HK-2 (cell line): ENCODE data around the gene KIAA1217.

Experiments used
- DNase-seq: peaks from one replicate; pipeline ENCODE4 v3.0.0-alpha.2; 2018; ENCODE audit not compliant: unreplicated experiment

KIAA1217 gene

GRCh38 chr10:24590697-24591457 is 381.9 kb downstream of the KIAA1217 start:
- no peak for DNase-seq

- DNase-seq, result no peak
These were observed 387.4 kb downstream of the KIAA1217 start for GRCh38 chr10:24596217-24596930.

GRCh38 chr10:24597426-24597825 is 388.5 kb downstream of the KIAA1217 start:
- no peak for DNase-seq
